Hepatocyte (in vitro differentiated cells): ENCODE measurements around the gene CDYL. TPM values are rescaled to one million over a fixed set of nuclear protein-coding genes. Genes with fewer than 3 reads are reported as not detected.

Experiments used
- DNase-seq: peaks from one replicate; pipeline ENCODE4 v3.0.0-alpha.2; 2016; ENCODE audit warnings: low spot score
- H2AFZ ChIP-seq: fragments of 200-600 bp; sonication (generic); 2 replicates; pipeline ENCODE4 v1.6.0; 2016; ENCODE audit warnings: antibody characterized with exemption, mild to moderate bottlenecking
- H3K27ac ChIP-seq: fragments of 200-600 bp; sonication (generic); 2 replicates; pipeline ENCODE4 v1.5.1; 2016; ENCODE audit warnings: mild to moderate bottlenecking
- H3K27me3 ChIP-seq: fragments of 200-600 bp; sonication (generic); 2 replicates; pipeline ENCODE4 v1.6.1; 2016
- H3K36me3 ChIP-seq: fragments of 200-600 bp; sonication (generic); replicated peaks from 2 replicates; pipeline ENCODE4 v1.5.1; 2016; ENCODE audit warnings: low read depth; ENCODE audit not compliant: insufficient read depth
- H3K4me1 ChIP-seq: fragments of 200-600 bp; sonication (generic); 2 replicates; pipeline ENCODE4 v1.5.1; 2016; ENCODE audit warnings: mild to moderate bottlenecking, moderate library complexity; ENCODE audit not compliant: insufficient read depth
- H3K4me2 ChIP-seq: fragments of 200-600 bp; sonication (generic); 2 replicates; pipeline ENCODE4 v1.6.0; 2016
- H3K4me3 ChIP-seq: fragments of 200-600 bp; sonication (generic); 2 replicates; pipeline ENCODE4 v1.5.1; 2016; ENCODE audit warnings: mild to moderate bottlenecking
- H3K79me2 ChIP-seq: fragments of 200-600 bp; sonication (generic); 2 replicates; pipeline ENCODE4 v1.6.0; 2017; ENCODE audit warnings: mild to moderate bottlenecking
- H3K9me2 ChIP-seq: fragments of 200-600 bp; sonication (generic); replicated peaks from 2 replicates; pipeline ENCODE4 v1.6.0; 2017; ENCODE audit warnings: mild to moderate bottlenecking; ENCODE audit not compliant: insufficient read depth
- H3K9me3 ChIP-seq: fragments of 200-600 bp; sonication (generic); 2 replicates; pipeline ENCODE4 v1.5.1; 2016; ENCODE audit warnings: low read depth, mild to moderate bottlenecking
- H4K20me1 ChIP-seq: fragments of 200-600 bp; sonication (generic); 2 replicates; pipeline ENCODE4 v1.6.0; 2016; ENCODE audit warnings: mild to moderate bottlenecking; ENCODE audit not compliant: insufficient read depth, poor library complexity, severe bottlenecking
- CTCF ChIP-seq: fragments of 200-600 bp; sonication (generic); IDR thresholded peaks from 2 replicates; pipeline ENCODE4 v1.5.1; 2016; ENCODE audit warnings: antibody characterized with exemption, mild to moderate bottlenecking; ENCODE audit not compliant: poor library complexity
- EZH2 ChIP-seq: fragments of 200-600 bp; sonication (generic); IDR thresholded peaks from 2 replicates; pipeline ENCODE4 v1.6.1; 2016; ENCODE audit warnings: antibody characterized with exemption, mild to moderate bottlenecking, borderline replicate concordance
- EZH2phosphoT487 ChIP-seq: fragments of 200-600 bp; sonication (generic); IDR thresholded peaks from one replicate; pipeline ENCODE4 v1.6.1; 2018; ENCODE audit warnings: antibody characterized with exemption, mild to moderate bottlenecking, low read depth, moderate library complexity; ENCODE audit not compliant: unreplicated experiment, severe bottlenecking
- WGBS: methylation state at CpG from one replicate; pipeline ENCODE4 v1.1.6; 2016; ENCODE audit warnings: low lambda C conversion rate; ENCODE audit errors: missing lambda C conversion rate; 5-methylcytosine and 5-hydroxymethylcytosine counted together
- polyA plus RNA-seq: library from polyadenylated mRNA; unstranded; fragments of >200 nt; fragmentation: Nextera tagmentation; extraction: Ambion mirVana; gene quantifications from 2 replicates; pipeline ENCODE4 v1.2.1, GENCODE V29; 2016
- total RNA-seq: library from RNA; depleted of rRNA; stranded (reverse); fragments of >200 nt; gene quantifications from 2 replicates; pipeline ENCODE4 v1.2.3, GENCODE V29; 2014

The CDYL gene
- total and polyA plus RNA-seq, 2 experiments from 2014 or later = 25.3 to 30.4 TPM

- Histone ChIP-seq H3K36me3 (no peaks in the 10 kb centered on the region), H3K4me3 (no peak overlapping the region), H3K9me3 (no peaks in the 10 kb centered on the region), H3K79me2 (no peaks in the 10 kb centered on the region), H2AFZ (no peak overlapping the region), H3K27ac (no peak overlapping the region), H3K4me1 (no peaks in the 10 kb centered on the region), H3K9me2 (no peaks in the 10 kb centered on the region), H4K20me1 (no peaks in the 10 kb centered on the region), H3K4me2 (no peak overlapping the region), H3K27me3 (no peaks in the 10 kb centered on the region)
- WGBS = 76% methylated on average over 6 of the region's 6 CpGs
- no peak for DNase-seq
- TF ChIP-seq CTCF (no peak), EZH2phosphoT487 (no peak), EZH2 (no peak)
Measured at GRCh38 chr6:4997862-4998261, 221.7 kb downstream of the CDYL start.

GRCh38 chr6:4999586-4999985 lies 223.4 kb downstream of the CDYL start:
- Histone ChIP-seq H3K4me1 (no peaks in the 10 kb centered on the region), H3K27me3 (no peaks in the 10 kb centered on the region), H3K9me2 (no peaks in the 10 kb centered on the region), H3K4me2 (no peak overlapping the region), H3K36me3 (no peaks in the 10 kb centered on the region), H3K79me2 (no peaks in the 10 kb centered on the region), H3K27ac (no peak overlapping the region), H3K9me3 (no peaks in the 10 kb centered on the region), H3K4me3 (no peak overlapping the region), H4K20me1 (no peaks in the 10 kb centered on the region), H2AFZ (no peak overlapping the region)
- WGBS = 88% methylated on average over 2 of the region's 2 CpGs
- TF ChIP-seq EZH2phosphoT487 = no peak
- TF ChIP-seq CTCF = no peak
- no peak for TF ChIP-seq EZH2
- no peak for DNase-seq

- peak; percentile 98 for DNase-seq
- no peaks in the 10 kb centered on the region for H3K9me2 ChIP-seq
- H3K4me3 ChIP-seq = peak within 1 kb of the TSS; percentile 92
- H4K20me1 ChIP-seq = no peaks in the 10 kb centered on the region
- H3K27ac ChIP-seq = peak within 1 kb of the TSS; percentile 86
- TF ChIP-seq CTCF = peak; percentile 92
- TF ChIP-seq EZH2phosphoT487 = no peak
- no peak for TF ChIP-seq EZH2
- H3K4me2 ChIP-seq = peak within 1 kb of the TSS; percentile 77
- peak within 1 kb of the TSS; percentile 89 for H2AFZ ChIP-seq
- H3K36me3 ChIP-seq = no peaks in the 10 kb centered on the region
- no peaks in the 10 kb centered on the region for H3K9me3 ChIP-seq
- H3K4me1 ChIP-seq = no peaks in the 10 kb centered on the region
- WGBS = under 1% methylated on average over 41 of the region's 64 CpGs
- H3K27me3 ChIP-seq = no peaks in the 10 kb centered on the region
- H3K79me2 ChIP-seq = no peaks in the 10 kb centered on the region
Measured at GRCh38 chr6:5003604-5004372, 227.6 kb downstream of the CDYL start, which contains the start of gene RPP40. RPP40 (minus strand) TSS chr6:5004037; CDS start chr6:5004002, 35 bp downstream.
